GM19351 (cell line): ENCODE data around the gene RASSF8.

Source experiments
- ATAC-seq: cut with Tn5 transposase; IDR thresholded peaks from one replicate; pipeline ENCODE4 v1.9.1; 2021; ENCODE audit warnings: mild to moderate bottlenecking, moderate library complexity; ENCODE audit not compliant: unreplicated experiment

Gene RASSF8

GRCh38 chr12:26027401-26027800, 68.9 kb downstream of the RASSF8 start:
- no peak for ATAC-seq

GRCh38 chr12:26028953-26029735, 70.7 kb downstream of the RASSF8 start:
- ATAC-seq, result peak; percentile 61

GRCh38 chr12:26029736-26030022, 71.2 kb downstream of the RASSF8 start:
- no peak for ATAC-seq

GRCh38 chr12:26030371-26030770, 71.9 kb downstream of the RASSF8 start:
- no peak for ATAC-seq

- ATAC-seq, result no peak
Measured at GRCh38 chr12:26031318-26031717, 72.8 kb downstream of the RASSF8 start.

- ATAC-seq, result no peak
Measured at GRCh38 chr12:26031827-26032226, 73.3 kb downstream of the RASSF8 start.

- ATAC-seq, result no peak
Measured at GRCh38 chr12:26032290-26032689, 73.8 kb downstream of the RASSF8 start.

GRCh38 chr12:26032719-26033241, 74.3 kb downstream of the RASSF8 start:
- ATAC-seq, result no peak

- ATAC-seq, result no peak
Measured at GRCh38 chr12:26034371-26035142, 76.1 kb downstream of the RASSF8 start.

- ATAC-seq, result no peak
Measured at GRCh38 chr12:26036877-26037276, 78.4 kb downstream of the RASSF8 start.

- no peak for ATAC-seq
Measured at GRCh38 chr12:26037615-26038220, 79.2 kb downstream of the RASSF8 start.

GRCh38 chr12:26042645-26043044, 84.2 kb downstream of the RASSF8 start:
- ATAC-seq, result no peak

- no peak for ATAC-seq
Measured at GRCh38 chr12:26043135-26044006, 84.9 kb downstream of the RASSF8 start.

GRCh38 chr12:26044007-26044394, 85.5 kb downstream of the RASSF8 start:
- no peak for ATAC-seq

- no peak for ATAC-seq
Measured at GRCh38 chr12:26044592-26044991, 86.1 kb downstream of the RASSF8 start.

GRCh38 chr12:26046203-26046602, 87.7 kb downstream of the RASSF8 start:
- ATAC-seq, result no peak

GRCh38 chr12:26046906-26047305, 88.4 kb downstream of the RASSF8 start:
- no peak for ATAC-seq

- ATAC-seq, result no peak
Measured at GRCh38 chr12:26047401-26048226, 89.1 kb downstream of the RASSF8 start.

- ATAC-seq, result no peak
Measured at GRCh38 chr12:26052652-26053051, 94.2 kb downstream of the RASSF8 start.

- ATAC-seq, result no peak
Measured at GRCh38 chr12:26054383-26054782, 95.9 kb downstream of the RASSF8 start.
